Fibroblast of lung (primary cell): ENCODE results near the gene ST6GALNAC2. TPM values are rescaled to one million over a fixed set of nuclear protein-coding genes. Genes with fewer than 3 reads are reported as not detected.

Experiments
- DNase-seq, 2 donors: peaks; one replicate each; pipeline versions ENCODE4 v3.0.0 to v3.0.0-alpha.2; 2010; ENCODE audit warnings: low read depth in 2 of 2
- H2AFZ ChIP-seq: 2 replicates; pipeline ENCODE4 v1.5.1; 2012; ENCODE audit warnings: low read length, control low read depth, inconsistent platforms
- H3K27ac ChIP-seq: 2 replicates; pipeline ENCODE4 v1.5.1; 2011; ENCODE audit warnings: low read length, control low read depth; ENCODE audit not compliant: insufficient read depth
- H3K27me3 ChIP-seq: 2 replicates; pipeline ENCODE4 v1.5.1; 2011; ENCODE audit warnings: mild to moderate bottlenecking, low read length; ENCODE audit not compliant: control insufficient read depth, insufficient read depth
- H3K36me3 ChIP-seq: 2 replicates; pipeline ENCODE4 v1.5.1; 2011; ENCODE audit warnings: low read length; ENCODE audit not compliant: control insufficient read depth, insufficient read depth
- H3K4me1 ChIP-seq: 2 replicates; pipeline ENCODE4 v1.5.1; 2011; ENCODE audit warnings: low read length; ENCODE audit not compliant: control insufficient read depth, insufficient read depth; ENCODE audit errors: extremely low read depth
- H3K4me2 ChIP-seq: 2 replicates; pipeline ENCODE4 v1.5.1; 2011; ENCODE audit warnings: low read length, control low read depth; ENCODE audit not compliant: insufficient read depth; ENCODE audit errors: extremely low read depth
- H3K4me3 ChIP-seq, 4 experiments: fragments of 200-600 bp in 1 of 4; sonication (generic) in 1 of 4; replicated peaks in 1 of 4; 2 replicates each; pipeline ENCODE4 v1.5.1; 2011 to 2016; ENCODE audit warnings: low read length in 4 of 4, low read depth in 3 of 4, mild to moderate bottlenecking in 3 of 4, control low read depth in 2 of 4, inconsistent platforms in 1 of 4, mixed read lengths in 1 of 4; ENCODE audit not compliant: insufficient read depth in 1 of 4; ENCODE audit errors: control extremely low read depth in 1 of 4
- H3K79me2 ChIP-seq: 2 replicates; pipeline ENCODE4 v1.5.1; 2012; ENCODE audit warnings: mild to moderate bottlenecking, low read length, inconsistent platforms; ENCODE audit not compliant: control insufficient read depth, insufficient read depth
- H3K9ac ChIP-seq: 2 replicates; pipeline ENCODE4 v1.5.1; 2011; ENCODE audit warnings: mild to moderate bottlenecking, low read length, control low read depth; ENCODE audit not compliant: insufficient read depth
- H3K9me3 ChIP-seq: 2 replicates; pipeline ENCODE4 v1.5.1; 2012; ENCODE audit warnings: low read depth, low read length; ENCODE audit not compliant: control insufficient read depth, insufficient read depth
- H4K20me1 ChIP-seq: 2 replicates; pipeline ENCODE4 v1.5.1; 2011; ENCODE audit warnings: low read length; ENCODE audit not compliant: control insufficient read depth, insufficient read depth; ENCODE audit errors: extremely low read depth
- EZH2 ChIP-seq: IDR thresholded peaks from 2 replicates; pipeline ENCODE4 v1.5.1; 2012; ENCODE audit warnings: low read length, control low read depth, mild to moderate bottlenecking; ENCODE audit errors: missing control alignments
- polyA plus RNA-seq, 2 donors: library from polyadenylated mRNA; depleted of rRNA in 1 of 2; stranded (reverse) in 1 of 2; unstranded in 1 of 2; fragments of >200 nt; gene quantifications; 2 replicates each; pipeline ENCODE4 v1.2.1, GENCODE V29; 2011 to 2012; ENCODE audit warnings: missing spikeins in 1 of 2
- total RNA-seq: library from RNA; depleted of rRNA; stranded (reverse); fragments of >200 nt; gene quantifications from 2 replicates; pipeline ENCODE4 v1.2.1, GENCODE V29; 2014
- TF ChIP-seq, protein P1 (sequence below), 2 donors: IDR thresholded peaks in 1 of 2; conservative IDR thresholded peaks in 1 of 2; 1 replicate in 1 of 2; 2 replicates in 1 of 2; pipeline ENCODE4 v1.5.1; 2011 to 2012; ENCODE audit warnings: low read length in 2 of 2, control low read depth in 1 of 2, inconsistent platforms in 1 of 2, low read depth in 1 of 2, mild to moderate bottlenecking in 1 of 2

Gene ST6GALNAC2
- total and polyA plus RNA-seq, 2 donors (not counting 1 experiment from before 2014, with no cell fraction given), result 0.42 to 0.83 TPM

GRCh38 chr17:76540381-76541300, 45.0 kb downstream of the ST6GALNAC2 start:
- peak overlapping the region; percentile 93 for H3K4me2 ChIP-seq
- TF ChIP-seq, protein P1, sequence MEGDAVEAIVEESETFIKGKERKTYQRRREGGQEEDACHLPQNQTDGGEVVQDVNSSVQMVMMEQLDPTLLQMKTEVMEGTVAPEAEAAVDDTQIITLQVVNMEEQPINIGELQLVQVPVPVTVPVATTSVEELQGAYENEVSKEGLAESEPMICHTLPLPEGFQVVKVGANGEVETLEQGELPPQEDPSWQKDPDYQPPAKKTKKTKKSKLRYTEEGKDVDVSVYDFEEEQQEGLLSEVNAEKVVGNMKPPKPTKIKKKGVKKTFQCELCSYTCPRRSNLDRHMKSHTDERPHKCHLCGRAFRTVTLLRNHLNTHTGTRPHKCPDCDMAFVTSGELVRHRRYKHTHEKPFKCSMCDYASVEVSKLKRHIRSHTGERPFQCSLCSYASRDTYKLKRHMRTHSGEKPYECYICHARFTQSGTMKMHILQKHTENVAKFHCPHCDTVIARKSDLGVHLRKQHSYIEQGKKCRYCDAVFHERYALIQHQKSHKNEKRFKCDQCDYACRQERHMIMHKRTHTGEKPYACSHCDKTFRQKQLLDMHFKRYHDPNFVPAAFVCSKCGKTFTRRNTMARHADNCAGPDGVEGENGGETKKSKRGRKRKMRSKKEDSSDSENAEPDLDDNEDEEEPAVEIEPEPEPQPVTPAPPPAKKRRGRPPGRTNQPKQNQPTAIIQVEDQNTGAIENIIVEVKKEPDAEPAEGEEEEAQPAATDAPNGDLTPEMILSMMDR (conservative IDR thresholded peaks at IDR 0.05 in 1 of 2, IDR thresholded peaks at IDR 0.05 in 1 of 2; ENCODE audit: low read depth in 1 of 2, low read length in 2 of 2), result peak; percentile 6 to 28
- no peak for TF ChIP-seq EZH2
- peak; percentile 94 to 95 for DNase-seq
- no peaks in the 10 kb centered on the region for H3K27me3 ChIP-seq
- H3K9me3 ChIP-seq, result no peaks in the 10 kb centered on the region
- peaks cover 25% of the 10 kb centered on the region for H3K4me1 ChIP-seq
- peak overlapping the region; percentile 1 to 41 (median 30) for H3K4me3 ChIP-seq
- peak overlapping the region; percentile 63 for H3K27ac ChIP-seq
- no peaks in the 10 kb centered on the region for H3K79me2 ChIP-seq
- H3K36me3 ChIP-seq, result no peaks in the 10 kb centered on the region
- H2AFZ ChIP-seq, result peak overlapping the region; percentile 84
- H4K20me1 ChIP-seq, result no peaks in the 10 kb centered on the region
- peak overlapping the region; percentile 39 for H3K9ac ChIP-seq

DNA sequence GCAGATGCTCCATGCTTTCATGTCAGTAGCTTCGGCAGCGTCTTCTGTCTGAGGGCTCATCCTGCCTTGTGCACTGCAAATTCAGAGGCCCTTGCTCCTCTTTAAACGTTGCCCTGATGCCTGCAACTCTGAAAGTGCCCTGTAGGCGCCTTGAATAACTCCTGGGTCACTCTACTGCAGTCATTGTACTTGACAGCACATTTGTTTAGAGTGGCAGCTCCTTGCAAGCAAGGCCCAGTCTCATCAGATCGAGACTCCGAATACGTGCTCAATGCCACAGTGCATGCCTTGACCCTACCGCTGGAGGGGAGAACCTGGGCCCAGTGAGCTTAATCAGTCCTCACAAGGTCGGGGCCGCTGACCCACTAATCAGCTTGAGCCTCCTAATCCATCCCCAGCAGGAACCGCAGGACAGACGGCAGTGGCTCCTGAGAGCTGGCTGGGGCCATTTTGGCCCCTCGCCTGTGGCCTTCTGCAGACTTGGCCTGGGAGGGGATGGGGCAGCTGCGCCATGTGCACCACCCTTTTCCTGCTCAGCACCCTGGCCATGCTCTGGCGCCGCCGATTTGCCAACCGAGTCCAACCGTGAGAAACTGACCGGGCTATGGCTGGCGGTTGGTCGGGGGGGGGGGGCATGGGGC, 45.9 kb downstream of the ST6GALNAC2 start, which contains the start of gene PRCD:
PRCD (plus strand) TSS at position 414 of the 641 bp plus-strand sequence; CDS start at position 512, 98 bp downstream.
- Histone ChIP-seq H3K4me3 (peak within 1 kb of the TSS; percentile 1 to 41 (median 30)), H3K9ac (peak within 1 kb of the TSS; percentile 39), H3K27me3 (no peaks in the 10 kb centered on the region), H3K4me2 (peak within 1 kb of the TSS; percentile 93), H3K36me3 (peaks cover 2% of the 10 kb centered on the region), H3K79me2 (no peaks in the 10 kb centered on the region), H4K20me1 (no peaks in the 10 kb centered on the region), H3K27ac (peak within 1 kb of the TSS; percentile 63), H2AFZ (peak within 1 kb of the TSS; percentile 84), H3K9me3 (no peaks in the 10 kb centered on the region), H3K4me1 (peaks cover 29% of the 10 kb centered on the region)
- no peak for DNase-seq
- TF ChIP-seq, protein P1 (conservative IDR thresholded peaks at IDR 0.05 in 1 of 2, IDR thresholded peaks at IDR 0.05 in 1 of 2; ENCODE audit: low read depth in 1 of 2, low read length in 2 of 2), result no peak
- TF ChIP-seq EZH2, result no peak

GRCh38 chr17:76538941-76539570, 46.6 kb downstream of the ST6GALNAC2 start:
- peaks cover 2% of the 10 kb centered on the region for H3K36me3 ChIP-seq
- H3K4me3 ChIP-seq, result peak overlapping the region in 1 of 4 experiments; percentile 58
- H4K20me1 ChIP-seq, result no peaks in the 10 kb centered on the region
- no peaks in the 10 kb centered on the region for H3K79me2 ChIP-seq
- H3K27ac ChIP-seq, result no peak overlapping the region
- H3K27me3 ChIP-seq, result no peaks in the 10 kb centered on the region
- H3K9me3 ChIP-seq, result no peaks in the 10 kb centered on the region
- no peak for DNase-seq
- TF ChIP-seq EZH2, result no peak
- TF ChIP-seq, protein P1 (conservative IDR thresholded peaks at IDR 0.05 in 1 of 2, IDR thresholded peaks at IDR 0.05 in 1 of 2; ENCODE audit: low read depth in 1 of 2, low read length in 2 of 2), result no peak
- H2AFZ ChIP-seq, result no peak overlapping the region
- no peak overlapping the region for H3K9ac ChIP-seq
- no peak overlapping the region for H3K4me2 ChIP-seq
- peaks cover 25% of the 10 kb centered on the region for H3K4me1 ChIP-seq
